Urothelium cell line (cell line): ENCODE measurements around the gene ITPRIP.
A peak's percentile ranks its signal among the peaks of the same experiment; 100 is the strongest.

Source experiments
- DNase-seq: peaks from one replicate; pipeline ENCODE4 v3.0.0; 2011; ENCODE audit warnings: low spot score, mixed read lengths
- FAIRE-seq: peaks from 2 replicates; lab custom pipeline; 2011; peaks lifted over from hg19 to GRCh38; lab: Jason Lieb, UNC

Gene ITPRIP

GRCh38 chr10:104337985-104338735 lies at the start of gene ITPRIP:
Gene ITPRIP, minus strand, starts transcription at chr10:104338465. Its CDS starts 22,414 bp downstream, at chr10:104316051.
- peak; percentile 75 for DNase-seq
- no peak for FAIRE-seq

GRCh38 chr10:104387130-104387888 lies 49.0 kb upstream of the ITPRIP start:
- DNase-seq (no peak), FAIRE-seq (no peak)

- DNase-seq (no peak), FAIRE-seq (no peak)
These were observed 42.1 kb upstream of the ITPRIP start for GRCh38 chr10:104380336-104380735.

- no peak for FAIRE-seq
- no peak for DNase-seq
These were observed 38.6 kb upstream of the ITPRIP start for GRCh38 chr10:104376784-104377300.

GRCh38 chr10:104374591-104374990 lies 36.3 kb upstream of the ITPRIP start:
- DNase-seq (no peak), FAIRE-seq (no peak)

- DNase-seq (no peak), FAIRE-seq (no peak)
These were observed 33.5 kb upstream of the ITPRIP start for GRCh38 chr10:104371753-104372152.

GRCh38 chr10:104368381-104368780 lies 30.1 kb upstream of the ITPRIP start:
- no peak for FAIRE-seq
- no peak for DNase-seq

GRCh38 chr10:104367904-104368303 lies 29.6 kb upstream of the ITPRIP start:
- no peak for FAIRE-seq
- DNase-seq: no peak

- FAIRE-seq: no peak
- DNase-seq: no peak
These were observed 21.5 kb upstream of the ITPRIP start for GRCh38 chr10:104359811-104360210.

GRCh38 chr10:104353325-104354048 lies 15.2 kb upstream of the ITPRIP start, which contains the start of gene CFAP58:
Gene CFAP58, plus strand, starts transcription at chr10:104353833. Its CDS starts 65 bp downstream, at chr10:104353898.
- no peak for FAIRE-seq
- peak; percentile 92 for DNase-seq

- no peak for DNase-seq
- FAIRE-seq: no peak
These were observed 13.7 kb upstream of the ITPRIP start for GRCh38 chr10:104351919-104352318.

GRCh38 chr10:104351061-104351702 lies 12.9 kb upstream of the ITPRIP start:
- FAIRE-seq: no peak
- DNase-seq: no peak

GRCh38 chr10:104350127-104350635 lies 11.9 kb upstream of the ITPRIP start:
- no peak for FAIRE-seq
- peak; percentile 49 for DNase-seq

GRCh38 chr10:104349623-104350126 lies 11.4 kb upstream of the ITPRIP start:
- DNase-seq: no peak
- FAIRE-seq: no peak

GRCh38 chr10:104348601-104349000 lies 10.3 kb upstream of the ITPRIP start:
- FAIRE-seq (no peak), DNase-seq (no peak)

GRCh38 chr10:104347295-104348045 lies 9.2 kb upstream of the ITPRIP start:
- FAIRE-seq (no peak), DNase-seq (no peak)

GRCh38 chr10:104345941-104346340 lies 7.7 kb upstream of the ITPRIP start:
- FAIRE-seq: no peak
- DNase-seq: no peak

GRCh38 chr10:104345515-104345914 lies 7.2 kb upstream of the ITPRIP start:
- FAIRE-seq (no peak), DNase-seq (no peak)

- no peak for FAIRE-seq
- no peak for DNase-seq
These were observed 6.0 kb upstream of the ITPRIP start for GRCh38 chr10:104344219-104344618.
